HUES48 (cell line): ENCODE results near the gene DDAH1.

Experiments
- H3K27ac ChIP-seq: one replicate; pipeline ENCODE4 v1.7.0; 2013; ENCODE audit warnings: low read depth, low read length, inconsistent platforms
- H3K27me3 ChIP-seq: 2 replicates; pipeline ENCODE4 v1.6.1; 2013; ENCODE audit warnings: mild to moderate bottlenecking, low read length; ENCODE audit not compliant: control insufficient read depth, insufficient read depth
- H3K36me3 ChIP-seq: 2 replicates; pipeline ENCODE4 v1.6.1; 2013; ENCODE audit warnings: low read length; ENCODE audit not compliant: control insufficient read depth, insufficient read depth
- H3K4me1 ChIP-seq: 2 replicates; pipeline ENCODE4 v1.6.1; 2013; ENCODE audit warnings: mild to moderate bottlenecking, low read length; ENCODE audit not compliant: control insufficient read depth, insufficient read depth
- H3K4me3 ChIP-seq: 2 replicates; pipeline ENCODE4 v1.5.1; 2013; ENCODE audit warnings: mild to moderate bottlenecking, low read depth, low read length
- H3K9ac ChIP-seq: 2 replicates; pipeline ENCODE4 v1.6.1; 2013; ENCODE audit warnings: mild to moderate bottlenecking, low read depth, low read length, moderate library complexity
- H3K9me3 ChIP-seq: 2 replicates; pipeline ENCODE4 v1.6.1; 2013; ENCODE audit warnings: low read length; ENCODE audit not compliant: control insufficient read depth, insufficient read depth

Gene DDAH1

GRCh38 chr1:85343612-85344255, 121.2 kb downstream of the DDAH1 start:
- H3K27me3 ChIP-seq = no peaks in the 10 kb centered on the region
- no peak overlapping the region for H3K9ac ChIP-seq
- H3K4me1 ChIP-seq = peaks cover 35% of the 10 kb centered on the region
- no peaks in the 10 kb centered on the region for H3K36me3 ChIP-seq
- no peak overlapping the region for H3K4me3 ChIP-seq
- H3K27ac ChIP-seq = peak overlapping the region; percentile 89
- no peaks in the 10 kb centered on the region for H3K9me3 ChIP-seq

GRCh38 chr1:85343213-85343611, 121.7 kb downstream of the DDAH1 start:
- Histone ChIP-seq H3K4me3 (no peak overlapping the region), H3K4me1 (peaks cover 35% of the 10 kb centered on the region), H3K36me3 (no peaks in the 10 kb centered on the region), H3K27ac (peak overlapping the region; percentile 89), H3K9ac (no peak overlapping the region), H3K9me3 (no peaks in the 10 kb centered on the region), H3K27me3 (no peaks in the 10 kb centered on the region)

GRCh38 chr1:85342207-85342606, 122.8 kb downstream of the DDAH1 start:
- no peak overlapping the region for H3K27ac ChIP-seq
- H3K9ac ChIP-seq = no peak overlapping the region
- no peaks in the 10 kb centered on the region for H3K27me3 ChIP-seq
- no peak overlapping the region for H3K4me3 ChIP-seq
- no peaks in the 10 kb centered on the region for H3K9me3 ChIP-seq
- no peaks in the 10 kb centered on the region for H3K36me3 ChIP-seq
- H3K4me1 ChIP-seq = peaks cover 35% of the 10 kb centered on the region

GRCh38 chr1:85340427-85340826, 124.5 kb downstream of the DDAH1 start:
- Histone ChIP-seq H3K27ac (no peak overlapping the region), H3K27me3 (no peaks in the 10 kb centered on the region), H3K4me1 (peaks cover 35% of the 10 kb centered on the region)

GRCh38 chr1:85339656-85340399, 125.1 kb downstream of the DDAH1 start:
- Histone ChIP-seq H3K9me3 (no peaks in the 10 kb centered on the region), H3K4me3 (no peak overlapping the region), H3K4me1 (peaks cover 29% of the 10 kb centered on the region), H3K27me3 (no peaks in the 10 kb centered on the region), H3K36me3 (no peaks in the 10 kb centered on the region), H3K9ac (no peak overlapping the region), H3K27ac (no peak overlapping the region)

More at GRCh38 chr1:85340427-85340826, 124.5 kb downstream of the DDAH1 start:
- H3K36me3 ChIP-seq = no peaks in the 10 kb centered on the region
- H3K4me3 ChIP-seq = no peak overlapping the region
- no peak overlapping the region for H3K9ac ChIP-seq
- no peaks in the 10 kb centered on the region for H3K9me3 ChIP-seq

- H3K9ac ChIP-seq = no peak overlapping the region
- peaks cover 25% of the 10 kb centered on the region for H3K4me1 ChIP-seq
- no peaks in the 10 kb centered on the region for H3K9me3 ChIP-seq
- no peak overlapping the region for H3K4me3 ChIP-seq
- H3K36me3 ChIP-seq = no peaks in the 10 kb centered on the region
- no peak overlapping the region for H3K27ac ChIP-seq
- no peaks in the 10 kb centered on the region for H3K27me3 ChIP-seq
These were observed 125.9 kb downstream of the DDAH1 start for GRCh38 chr1:85339089-85339488.

GRCh38 chr1:85334962-85335361, 130.0 kb downstream of the DDAH1 start:
- no peak overlapping the region for H3K9ac ChIP-seq

GRCh38 chr1:85333186-85333585, 131.8 kb downstream of the DDAH1 start:
- Histone ChIP-seq H3K4me3 (no peak overlapping the region), H3K27ac (no peak overlapping the region), H3K36me3 (no peaks in the 10 kb centered on the region), H3K9me3 (no peaks in the 10 kb centered on the region), H3K9ac (no peak overlapping the region), H3K4me1 (peaks cover 25% of the 10 kb centered on the region), H3K27me3 (no peaks in the 10 kb centered on the region)

More at GRCh38 chr1:85334962-85335361, 130.0 kb downstream of the DDAH1 start:
- Histone ChIP-seq H3K27ac (no peak overlapping the region), H3K36me3 (no peaks in the 10 kb centered on the region), H3K27me3 (no peaks in the 10 kb centered on the region), H3K4me1 (peaks cover 9% of the 10 kb centered on the region), H3K4me3 (no peak overlapping the region), H3K9me3 (no peaks in the 10 kb centered on the region)

GRCh38 chr1:85332575-85332974, 132.4 kb downstream of the DDAH1 start:
- Histone ChIP-seq H3K27me3 (no peaks in the 10 kb centered on the region), H3K9me3 (no peaks in the 10 kb centered on the region), H3K36me3 (no peaks in the 10 kb centered on the region), H3K4me1 (peaks cover 31% of the 10 kb centered on the region), H3K9ac (no peak overlapping the region), H3K4me3 (no peak overlapping the region), H3K27ac (no peak overlapping the region)

- H3K4me3 ChIP-seq = no peak overlapping the region
These were observed 134.2 kb downstream of the DDAH1 start for GRCh38 chr1:85330711-85331290.

GRCh38 chr1:85330214-85330631, 134.7 kb downstream of the DDAH1 start:
- no peak overlapping the region for H3K4me3 ChIP-seq

More at GRCh38 chr1:85330711-85331290, 134.2 kb downstream of the DDAH1 start:
- Histone ChIP-seq H3K9ac (no peak overlapping the region), H3K36me3 (no peaks in the 10 kb centered on the region), H3K27me3 (no peaks in the 10 kb centered on the region), H3K9me3 (no peaks in the 10 kb centered on the region), H3K4me1 (peaks cover 44% of the 10 kb centered on the region), H3K27ac (peak overlapping the region; percentile 54)

More at GRCh38 chr1:85330214-85330631, 134.7 kb downstream of the DDAH1 start:
- no peak overlapping the region for H3K9ac ChIP-seq
- H3K9me3 ChIP-seq = no peaks in the 10 kb centered on the region
- H3K27me3 ChIP-seq = no peaks in the 10 kb centered on the region
- no peaks in the 10 kb centered on the region for H3K36me3 ChIP-seq
- H3K4me1 ChIP-seq = peaks cover 46% of the 10 kb centered on the region
- peak overlapping the region; percentile 54 for H3K27ac ChIP-seq
